ENCODE measurements around the gene GPATCH8. TPM values are rescaled to one million over a fixed set of nuclear protein-coding genes. Genes with fewer than 3 reads are reported as not detected.

GPATCH8 gene
- total and polyA plus RNA-seq, 9 of the 15 experiments (the other 6 are each of a cell fraction or from before 2014, with no cell fraction given) = 10.6 to 29.6 (median 13.2) TPM

DNA sequence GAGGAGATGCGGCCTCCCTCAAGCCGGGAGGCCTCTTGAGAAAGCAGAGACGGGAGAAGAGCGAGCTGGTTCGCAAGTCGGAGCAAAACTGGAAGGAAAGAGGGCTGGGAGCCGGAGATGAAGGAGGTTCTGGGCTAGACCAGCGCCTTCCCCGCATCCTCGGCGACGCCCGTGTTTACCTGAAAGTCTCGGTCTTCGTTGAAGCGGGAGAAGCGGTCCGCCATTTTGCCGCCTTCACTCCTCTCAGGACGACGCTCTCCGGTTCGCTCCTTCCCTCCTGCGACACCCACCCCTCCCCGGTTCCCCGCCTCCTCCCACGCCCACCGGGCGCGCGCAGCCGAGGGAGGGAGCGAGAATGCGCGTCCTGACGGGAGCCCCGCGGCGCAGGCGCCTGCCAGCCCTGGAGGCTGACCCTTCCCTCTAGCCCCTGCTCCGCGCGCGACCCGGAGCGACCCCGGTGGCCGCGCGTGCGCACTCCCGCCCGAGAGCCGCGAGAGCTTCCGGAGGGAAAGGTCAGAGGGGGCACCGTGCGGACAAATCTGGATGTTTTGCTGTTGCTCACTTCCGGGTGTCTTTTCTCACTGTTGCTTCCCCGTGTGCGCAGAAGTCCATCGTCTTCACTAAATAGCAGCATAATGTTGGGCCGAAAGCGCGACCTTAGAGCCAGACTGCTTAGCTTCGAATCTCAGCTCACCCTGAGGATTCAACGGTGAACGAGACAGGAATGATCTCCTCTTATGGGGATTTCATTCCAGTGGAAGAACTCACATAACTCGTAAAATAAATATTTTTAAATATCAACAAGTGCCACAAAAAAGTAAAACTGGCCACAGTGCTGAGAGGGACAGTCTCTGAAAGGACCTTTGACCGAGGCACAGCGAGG is at the start of gene GPATCH8 (continued):
- TF ChIP-seq, protein P1, sequence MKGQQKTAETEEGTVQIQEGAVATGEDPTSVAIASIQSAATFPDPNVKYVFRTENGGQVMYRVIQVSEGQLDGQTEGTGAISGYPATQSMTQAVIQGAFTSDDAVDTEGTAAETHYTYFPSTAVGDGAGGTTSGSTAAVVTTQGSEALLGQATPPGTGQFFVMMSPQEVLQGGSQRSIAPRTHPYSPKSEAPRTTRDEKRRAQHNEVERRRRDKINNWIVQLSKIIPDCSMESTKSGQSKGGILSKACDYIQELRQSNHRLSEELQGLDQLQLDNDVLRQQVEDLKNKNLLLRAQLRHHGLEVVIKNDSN (CRISPR knock-in tag; IDR thresholded peaks at IDR 0.05) = 0 out of 2 replicates have a peak, but pooled peaks have one; percentile 12
- no peak for TF ChIP-seq ZNF76 (CRISPR knock-in tag; IDR thresholded peaks at IDR 0.05; ENCODE audit: borderline replicate concordance)
- TF ChIP-seq PTTG1 (tag; IDR thresholded peaks at IDR 0.05; ENCODE audit: low read depth) = no peak
- TF ChIP-seq FOXK2 (conservative IDR thresholded peaks at IDR 0.05 in 1 of 2, IDR thresholded peaks at IDR 0.05 in 1 of 2; ENCODE audit: low read depth in 2 of 2) = peak; percentile 71 to 90
- TF ChIP-seq ZNF75A (CRISPR knock-in tag; IDR thresholded peaks at IDR 0.05) = no peak
- peak; percentile 72 for TF ChIP-seq POLR2B (IDR thresholded peaks at IDR 0.05; ENCODE audit: low read depth, partially characterized antibody)
- TF ChIP-seq FOXM1 (IDR thresholded peaks at IDR 0.05; ENCODE audit: low read depth) = no peak
- 0 out of 2 replicates have a peak, but pooled peaks have one; percentile 76 for TF ChIP-seq FOXM1 (CRISPR knock-in tag; IDR thresholded peaks at IDR 0.05; ENCODE audit: low read depth)
- TF ChIP-seq, protein P2, sequence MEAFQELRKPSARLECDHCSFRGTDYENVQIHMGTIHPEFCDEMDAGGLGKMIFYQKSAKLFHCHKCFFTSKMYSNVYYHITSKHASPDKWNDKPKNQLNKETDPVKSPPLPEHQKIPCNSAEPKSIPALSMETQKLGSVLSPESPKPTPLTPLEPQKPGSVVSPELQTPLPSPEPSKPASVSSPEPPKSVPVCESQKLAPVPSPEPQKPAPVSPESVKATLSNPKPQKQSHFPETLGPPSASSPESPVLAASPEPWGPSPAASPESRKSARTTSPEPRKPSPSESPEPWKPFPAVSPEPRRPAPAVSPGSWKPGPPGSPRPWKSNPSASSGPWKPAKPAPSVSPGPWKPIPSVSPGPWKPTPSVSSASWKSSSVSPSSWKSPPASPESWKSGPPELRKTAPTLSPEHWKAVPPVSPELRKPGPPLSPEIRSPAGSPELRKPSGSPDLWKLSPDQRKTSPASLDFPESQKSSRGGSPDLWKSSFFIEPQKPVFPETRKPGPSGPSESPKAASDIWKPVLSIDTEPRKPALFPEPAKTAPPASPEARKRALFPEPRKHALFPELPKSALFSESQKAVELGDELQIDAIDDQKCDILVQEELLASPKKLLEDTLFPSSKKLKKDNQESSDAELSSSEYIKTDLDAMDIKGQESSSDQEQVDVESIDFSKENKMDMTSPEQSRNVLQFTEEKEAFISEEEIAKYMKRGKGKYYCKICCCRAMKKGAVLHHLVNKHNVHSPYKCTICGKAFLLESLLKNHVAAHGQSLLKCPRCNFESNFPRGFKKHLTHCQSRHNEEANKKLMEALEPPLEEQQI (IDR thresholded peaks at IDR 0.05) = no peak
- TF ChIP-seq, protein P3, sequence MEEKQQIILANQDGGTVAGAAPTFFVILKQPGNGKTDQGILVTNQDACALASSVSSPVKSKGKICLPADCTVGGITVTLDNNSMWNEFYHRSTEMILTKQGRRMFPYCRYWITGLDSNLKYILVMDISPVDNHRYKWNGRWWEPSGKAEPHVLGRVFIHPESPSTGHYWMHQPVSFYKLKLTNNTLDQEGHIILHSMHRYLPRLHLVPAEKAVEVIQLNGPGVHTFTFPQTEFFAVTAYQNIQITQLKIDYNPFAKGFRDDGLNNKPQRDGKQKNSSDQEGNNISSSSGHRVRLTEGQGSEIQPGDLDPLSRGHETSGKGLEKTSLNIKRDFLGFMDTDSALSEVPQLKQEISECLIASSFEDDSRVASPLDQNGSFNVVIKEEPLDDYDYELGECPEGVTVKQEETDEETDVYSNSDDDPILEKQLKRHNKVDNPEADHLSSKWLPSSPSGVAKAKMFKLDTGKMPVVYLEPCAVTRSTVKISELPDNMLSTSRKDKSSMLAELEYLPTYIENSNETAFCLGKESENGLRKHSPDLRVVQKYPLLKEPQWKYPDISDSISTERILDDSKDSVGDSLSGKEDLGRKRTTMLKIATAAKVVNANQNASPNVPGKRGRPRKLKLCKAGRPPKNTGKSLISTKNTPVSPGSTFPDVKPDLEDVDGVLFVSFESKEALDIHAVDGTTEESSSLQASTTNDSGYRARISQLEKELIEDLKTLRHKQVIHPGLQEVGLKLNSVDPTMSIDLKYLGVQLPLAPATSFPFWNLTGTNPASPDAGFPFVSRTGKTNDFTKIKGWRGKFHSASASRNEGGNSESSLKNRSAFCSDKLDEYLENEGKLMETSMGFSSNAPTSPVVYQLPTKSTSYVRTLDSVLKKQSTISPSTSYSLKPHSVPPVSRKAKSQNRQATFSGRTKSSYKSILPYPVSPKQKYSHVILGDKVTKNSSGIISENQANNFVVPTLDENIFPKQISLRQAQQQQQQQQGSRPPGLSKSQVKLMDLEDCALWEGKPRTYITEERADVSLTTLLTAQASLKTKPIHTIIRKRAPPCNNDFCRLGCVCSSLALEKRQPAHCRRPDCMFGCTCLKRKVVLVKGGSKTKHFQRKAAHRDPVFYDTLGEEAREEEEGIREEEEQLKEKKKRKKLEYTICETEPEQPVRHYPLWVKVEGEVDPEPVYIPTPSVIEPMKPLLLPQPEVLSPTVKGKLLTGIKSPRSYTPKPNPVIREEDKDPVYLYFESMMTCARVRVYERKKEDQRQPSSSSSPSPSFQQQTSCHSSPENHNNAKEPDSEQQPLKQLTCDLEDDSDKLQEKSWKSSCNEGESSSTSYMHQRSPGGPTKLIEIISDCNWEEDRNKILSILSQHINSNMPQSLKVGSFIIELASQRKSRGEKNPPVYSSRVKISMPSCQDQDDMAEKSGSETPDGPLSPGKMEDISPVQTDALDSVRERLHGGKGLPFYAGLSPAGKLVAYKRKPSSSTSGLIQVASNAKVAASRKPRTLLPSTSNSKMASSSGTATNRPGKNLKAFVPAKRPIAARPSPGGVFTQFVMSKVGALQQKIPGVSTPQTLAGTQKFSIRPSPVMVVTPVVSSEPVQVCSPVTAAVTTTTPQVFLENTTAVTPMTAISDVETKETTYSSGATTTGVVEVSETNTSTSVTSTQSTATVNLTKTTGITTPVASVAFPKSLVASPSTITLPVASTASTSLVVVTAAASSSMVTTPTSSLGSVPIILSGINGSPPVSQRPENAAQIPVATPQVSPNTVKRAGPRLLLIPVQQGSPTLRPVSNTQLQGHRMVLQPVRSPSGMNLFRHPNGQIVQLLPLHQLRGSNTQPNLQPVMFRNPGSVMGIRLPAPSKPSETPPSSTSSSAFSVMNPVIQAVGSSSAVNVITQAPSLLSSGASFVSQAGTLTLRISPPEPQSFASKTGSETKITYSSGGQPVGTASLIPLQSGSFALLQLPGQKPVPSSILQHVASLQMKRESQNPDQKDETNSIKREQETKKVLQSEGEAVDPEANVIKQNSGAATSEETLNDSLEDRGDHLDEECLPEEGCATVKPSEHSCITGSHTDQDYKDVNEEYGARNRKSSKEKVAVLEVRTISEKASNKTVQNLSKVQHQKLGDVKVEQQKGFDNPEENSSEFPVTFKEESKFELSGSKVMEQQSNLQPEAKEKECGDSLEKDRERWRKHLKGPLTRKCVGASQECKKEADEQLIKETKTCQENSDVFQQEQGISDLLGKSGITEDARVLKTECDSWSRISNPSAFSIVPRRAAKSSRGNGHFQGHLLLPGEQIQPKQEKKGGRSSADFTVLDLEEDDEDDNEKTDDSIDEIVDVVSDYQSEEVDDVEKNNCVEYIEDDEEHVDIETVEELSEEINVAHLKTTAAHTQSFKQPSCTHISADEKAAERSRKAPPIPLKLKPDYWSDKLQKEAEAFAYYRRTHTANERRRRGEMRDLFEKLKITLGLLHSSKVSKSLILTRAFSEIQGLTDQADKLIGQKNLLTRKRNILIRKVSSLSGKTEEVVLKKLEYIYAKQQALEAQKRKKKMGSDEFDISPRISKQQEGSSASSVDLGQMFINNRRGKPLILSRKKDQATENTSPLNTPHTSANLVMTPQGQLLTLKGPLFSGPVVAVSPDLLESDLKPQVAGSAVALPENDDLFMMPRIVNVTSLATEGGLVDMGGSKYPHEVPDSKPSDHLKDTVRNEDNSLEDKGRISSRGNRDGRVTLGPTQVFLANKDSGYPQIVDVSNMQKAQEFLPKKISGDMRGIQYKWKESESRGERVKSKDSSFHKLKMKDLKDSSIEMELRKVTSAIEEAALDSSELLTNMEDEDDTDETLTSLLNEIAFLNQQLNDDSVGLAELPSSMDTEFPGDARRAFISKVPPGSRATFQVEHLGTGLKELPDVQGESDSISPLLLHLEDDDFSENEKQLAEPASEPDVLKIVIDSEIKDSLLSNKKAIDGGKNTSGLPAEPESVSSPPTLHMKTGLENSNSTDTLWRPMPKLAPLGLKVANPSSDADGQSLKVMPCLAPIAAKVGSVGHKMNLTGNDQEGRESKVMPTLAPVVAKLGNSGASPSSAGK (IDR thresholded peaks at IDR 0.05) = peak; percentile 81
- peak; percentile 99 for TF ChIP-seq NRF1 (conservative IDR thresholded peaks at IDR 0.05 in 1 of 2, IDR thresholded peaks at IDR 0.05 in 1 of 2)
- 0 out of 2 replicates have a peak, but pooled peaks have one; percentile 6 for TF ChIP-seq SOX6 (IDR thresholded peaks at IDR 0.05)

Measured in K562 (cell line).